Stimulated activated CD8-positive, alpha-beta memory T cell treated with anti-CD3 and anti-CD28 coated beads, Interleukin-7, amount 100 ng/mL, for 1 hour (primary cell): Measurements from ENCODE around the gene NPIPA5.
"Not testable (repeated sequence)": the region's sequence is repeated elsewhere in the genome, so short reads cannot be mapped to it uniquely, and the experiment has no call there.

ENCODE experiments used
- DNase-seq, 2 donors: peaks; one replicate each; pipeline ENCODE4 v3.0.0-alpha.2; 2020; ENCODE audit warnings: low read depth in 2 of 2

The NPIPA5 gene

GRCh38 chr16:15378194-15378593 is at the start of gene NPIPA5:
NPIPA5 (minus strand) TSS chr16:15378294; CDS start chr16:15378294, 0 bp downstream.
- not testable (repeated sequence) for DNase-seq

GRCh38 chr16:15427648-15428239 is 49.6 kb upstream of the NPIPA5 start:
- peak; percentile 27 to 28 for DNase-seq

GRCh38 chr16:15426796-15427195 is 48.7 kb upstream of the NPIPA5 start:
- DNase-seq = no peak

- no peak for DNase-seq
Measured at GRCh38 chr16:15425861-15426260, 47.8 kb upstream of the NPIPA5 start.

GRCh38 chr16:15422222-15422621 is 44.1 kb upstream of the NPIPA5 start:
- DNase-seq = no peak

GRCh38 chr16:15421696-15422095 is 43.6 kb upstream of the NPIPA5 start:
- not testable (repeated sequence) for DNase-seq

- no peak for DNase-seq
Measured at GRCh38 chr16:15418206-15418605, 40.1 kb upstream of the NPIPA5 start.

GRCh38 chr16:15417197-15417596 is 39.1 kb upstream of the NPIPA5 start:
- DNase-seq = no peak

- no peak for DNase-seq
Measured at GRCh38 chr16:15415511-15415985, 37.5 kb upstream of the NPIPA5 start.

GRCh38 chr16:15409476-15409875 is 31.4 kb upstream of the NPIPA5 start:
- not testable (repeated sequence) for DNase-seq

GRCh38 chr16:15407756-15408155 is 29.7 kb upstream of the NPIPA5 start:
- DNase-seq = not testable (repeated sequence)

- no peak for DNase-seq
Measured at GRCh38 chr16:15404792-15405191, 26.7 kb upstream of the NPIPA5 start.

GRCh38 chr16:15404091-15404490 is 26.0 kb upstream of the NPIPA5 start:
- DNase-seq = not testable (repeated sequence)

GRCh38 chr16:15403392-15403995 is 25.4 kb upstream of the NPIPA5 start:
- no peak for DNase-seq

- no peak for DNase-seq
Measured at GRCh38 chr16:15401972-15402371, 23.9 kb upstream of the NPIPA5 start.

- DNase-seq = not testable (repeated sequence)
Measured at GRCh38 chr16:15400314-15400713, 22.2 kb upstream of the NPIPA5 start.

GRCh38 chr16:15399317-15399716 is 21.2 kb upstream of the NPIPA5 start:
- no peak for DNase-seq

GRCh38 chr16:15398618-15399316 is 20.7 kb upstream of the NPIPA5 start:
- DNase-seq = no peak

- DNase-seq = no peak
Measured at GRCh38 chr16:15396948-15397594, 19.0 kb upstream of the NPIPA5 start.

- DNase-seq = not testable (repeated sequence)
Measured at GRCh38 chr16:15396509-15396829, 18.4 kb upstream of the NPIPA5 start.

- not testable (repeated sequence) for DNase-seq
Measured at GRCh38 chr16:15395631-15396508, 17.8 kb upstream of the NPIPA5 start, which contains the start of gene MPV17L. MPV17L (plus strand) TSS chr16:15395754; CDS start chr16:15395898, 144 bp downstream.
